A549 (cell line): Measurements from ENCODE around the gene PTPA. TPM values are rescaled to one million over a fixed set of nuclear protein-coding genes. Genes with fewer than 3 reads are reported as not detected.

ENCODE experiments used
- ATAC-seq, 2 experiments: fragments of 200-7000 bp in 1 of 2; fragments of >200 bp in 1 of 2; cut with Nextera tagmentation in 1 of 2; cut with Tn5 transposase in 1 of 2; 3 replicates each; pipeline versions ENCODE4 v1.8.0 to v1.9.1; 2018 to 2020; ENCODE audit warnings: mild to moderate bottlenecking in 1 of 2, moderate library complexity in 1 of 2
- CTCF ChIA-PET: fragments of 300-600 bp; sonication (Branson Sonifier 250); formaldehyde crosslinking; extraction: SDS; loops from one replicate; lab custom pipeline; 2021; ENCODE audit warnings: antibody characterized with exemption, inconsistent platforms; lab: Yijun Ruan, JAX
- POLR2A ChIA-PET: fragments of 350-600 bp; formaldehyde crosslinking; extraction: SDS; loops from one replicate; lab custom pipeline; 2021; ENCODE audit warnings: antibody characterized with exemption, inconsistent platforms; lab: Yijun Ruan, JAX
- DNase-seq, 2 experiments: peaks; one replicate each; pipeline versions ENCODE4 v3.0.0 to v3.0.0-alpha.2; 2011 to 2016; ENCODE audit warnings: low read depth in 1 of 2, low spot score in 1 of 2
- FAIRE-seq: peaks from 2 replicates; lab custom pipeline; 2011; peaks lifted over from hg19 to GRCh38; lab: Jason Lieb, UNC
- H3K27ac ChIP-seq, 2 experiments: fragments of >200 bp; sonication (Bioruptor Twin); formaldehyde crosslinking; 3 replicates each; pipeline ENCODE4 v1.5.1; 2016 to 2017
- H3K4me1 ChIP-seq: fragments of >200 bp; sonication (Bioruptor Twin); formaldehyde crosslinking; 3 replicates; pipeline ENCODE4 v1.6.1; 2016
- H3K4me2 ChIP-seq: fragments of >200 bp; sonication (Bioruptor Twin); formaldehyde crosslinking; 3 replicates; pipeline ENCODE4 v1.6.1; 2016
- H3K4me3 ChIP-seq: fragments of >200 bp; sonication (Bioruptor Twin); formaldehyde crosslinking; 3 replicates; pipeline ENCODE4 v1.5.1; 2016
- H3K9me3 ChIP-seq: fragments of >200 bp; sonication (Bioruptor Twin); formaldehyde crosslinking; 3 replicates; pipeline ENCODE4 v1.6.1; 2016
- BCL3 ChIP-seq: fragments of >200 bp; sonication (Bioruptor Twin); formaldehyde crosslinking; IDR thresholded peaks from 3 replicates; pipeline ENCODE4 v1.6.1; 2016
- CBX2 ChIP-seq: fragments of 200-600 bp; sonication (generic); IDR thresholded peaks from 2 replicates; pipeline ENCODE4 v1.6.1; 2016; ENCODE audit warnings: low read depth, mild to moderate bottlenecking, borderline replicate concordance
- CEBPB ChIP-seq, 2 experiments: fragments of >200 bp in 1 of 2; sonication (Bioruptor Twin) in 1 of 2; formaldehyde crosslinking in 1 of 2; IDR thresholded peaks; 2 replicates each; pipeline ENCODE4 v1.6.1; 2012 to 2016
- CHD2 ChIP-seq: fragments of 150-350 bp; IDR thresholded peaks from 2 replicates; pipeline ENCODE4 v1.6.1; 2014; ENCODE audit warnings: low read length; ENCODE audit not compliant: partially characterized antibody
- CTCF ChIP-seq: fragments of >200 bp; sonication (Bioruptor Twin); formaldehyde crosslinking; IDR thresholded peaks from 3 replicates; pipeline ENCODE4 v1.5.1; 2016
- E2F6 ChIP-seq: IDR thresholded peaks from 2 replicates; pipeline ENCODE4 v1.6.1; 2012; ENCODE audit warnings: low read depth, borderline replicate concordance
- EP300 ChIP-seq, 2 experiments: fragments of >200 bp; sonication (Bioruptor Twin); formaldehyde crosslinking; IDR thresholded peaks; 2 replicates in 1 of 2; 3 replicates in 1 of 2; pipeline ENCODE4 v1.6.1; 2016 to 2017
- FOSB ChIP-seq: fragments of 250-450 bp; sonication (Bioruptor Pico); IDR thresholded peaks from 2 replicates; pipeline ENCODE4 v1.5.0; 2020; ENCODE audit warnings: mild to moderate bottlenecking, moderate library complexity
- FOSL2 ChIP-seq, 2 experiments: fragments of 450-650 bp in 1 of 2; fragments of >200 bp in 1 of 2; sonication (Bioruptor Twin) in 1 of 2; formaldehyde crosslinking; IDR thresholded peaks; 2 replicates each; pipeline versions ENCODE4 v1.5.0 to v1.6.1; 2016 to 2020; ENCODE audit warnings: mild to moderate bottlenecking in 1 of 2, moderate library complexity in 1 of 2
- GATA3 ChIP-seq: IDR thresholded peaks from 2 replicates; pipeline ENCODE4 v1.6.1; 2012; ENCODE audit warnings: borderline replicate concordance
- HDAC2 ChIP-seq: fragments of 200-600 bp; sonication (generic); IDR thresholded peaks from 2 replicates; pipeline ENCODE4 v1.6.1; 2016
- HEYL ChIP-seq: fragments of 250-450 bp; sonication (Bioruptor Pico); IDR thresholded peaks from 2 replicates; pipeline ENCODE4 v1.8.0; 2021; ENCODE audit warnings: mild to moderate bottlenecking, moderate library complexity
- HOXA7 ChIP-seq: fragments of 250-450 bp; sonication (Bioruptor Pico); IDR thresholded peaks from 2 replicates; pipeline ENCODE4 v1.5.0; 2020; ENCODE audit warnings: mild to moderate bottlenecking, moderate library complexity
- HOXB5 ChIP-seq: fragments of 250-450 bp; sonication (Bioruptor Pico); IDR thresholded peaks from 2 replicates; pipeline ENCODE4 v1.5.0; 2020; ENCODE audit warnings: mild to moderate bottlenecking, moderate library complexity
- JUN ChIP-seq, 2 experiments: fragments of >200 bp; sonication (Bioruptor Twin); formaldehyde crosslinking; IDR thresholded peaks; 2 replicates in 1 of 2; 3 replicates in 1 of 2; pipeline ENCODE4 v1.6.1; 2016 to 2017
- MAFK ChIP-seq: fragments of 450-650 bp; IDR thresholded peaks from 2 replicates; pipeline ENCODE4 v1.6.1; 2014; ENCODE audit not compliant: partially characterized antibody
- MAX ChIP-seq: IDR thresholded peaks from 2 replicates; pipeline ENCODE4 v1.6.1; 2012
- MAZ ChIP-seq: fragments of 150-350 bp; IDR thresholded peaks from 2 replicates; pipeline ENCODE4 v1.6.1; 2014; ENCODE audit warnings: antibody characterized with exemption, low read depth, low read length, borderline replicate concordance
- MYC ChIP-seq: IDR thresholded peaks from 2 replicates; pipeline ENCODE4 v1.6.1; 2012; ENCODE audit warnings: mild to moderate bottlenecking, inconsistent platforms, low read length, improper control_type of control experiment, borderline replicate concordance
- NPAS2 ChIP-seq: fragments of 250-450 bp; sonication (Bioruptor Pico); IDR thresholded peaks from 2 replicates; pipeline ENCODE4 v1.8.0; 2022; ENCODE audit warnings: mild to moderate bottlenecking, moderate library complexity, borderline replicate concordance
- PBX3 ChIP-seq: IDR thresholded peaks from 2 replicates; pipeline ENCODE4 v1.6.1; 2012
- POLR2AphosphoS2 ChIP-seq: conservative IDR thresholded peaks from 2 replicates; pipeline ENCODE4 v1.6.1; 2012; ENCODE audit warnings: low read length, improper control_type of control experiment, inconsistent platforms
- RAD21 ChIP-seq, 2 experiments: fragments of >200 bp in 1 of 2; sonication (Bioruptor Twin) in 1 of 2; formaldehyde crosslinking in 1 of 2; IDR thresholded peaks in 1 of 2; conservative IDR thresholded peaks in 1 of 2; 2 replicates in 1 of 2; 3 replicates in 1 of 2; pipeline ENCODE4 v1.6.1; 2012 to 2018; ENCODE audit warnings: inconsistent platforms in 1 of 2
- RARB ChIP-seq: fragments of 250-450 bp; sonication (Bioruptor Pico); IDR thresholded peaks from 2 replicates; pipeline ENCODE4 v1.8.0; 2021; ENCODE audit warnings: mild to moderate bottlenecking, moderate library complexity
- RFX5 ChIP-seq: fragments of 450-650 bp; IDR thresholded peaks from 2 replicates; pipeline ENCODE4 v1.7.1; 2014; ENCODE audit warnings: antibody characterized with exemption, mild to moderate bottlenecking, moderate library complexity
- RNF2 ChIP-seq: fragments of 200-600 bp; sonication (generic); IDR thresholded peaks from 2 replicates; pipeline ENCODE4 v1.6.1; 2016; ENCODE audit warnings: low read depth, mild to moderate bottlenecking, antibody characterized with exemption, moderate library complexity, borderline replicate concordance
- SMC3 ChIP-seq: fragments of >200 bp; sonication (Bioruptor Twin); formaldehyde crosslinking; IDR thresholded peaks from 3 replicates; pipeline ENCODE4 v1.6.1; 2018; ENCODE audit warnings: inconsistent platforms
- ZSCAN20 ChIP-seq: fragments of 250-450 bp; sonication (Bioruptor Pico); IDR thresholded peaks from 2 replicates; pipeline ENCODE4 v1.8.0; 2022; ENCODE audit warnings: mild to moderate bottlenecking, moderate library complexity
- WGBS: methylation state at CpG from one replicate; pipeline ENCODE4 v1.1.6; 2017; ENCODE audit errors: missing lambda C conversion rate; 5-methylcytosine and 5-hydroxymethylcytosine counted together
- polyA plus RNA-seq, 4 experiments: library from polyadenylated mRNA; depleted of rRNA in 3 of 4; stranded (reverse); fragments of >200 nt; fragmentation: RNase III in 1 of 4; extraction: RNeasy Plus Mini Kit Qiagen cat#74134 plus additional on column Dnase treatment in 1 of 4; gene quantifications; 2 replicates in 3 of 4; 3 replicates in 1 of 4; pipeline ENCODE4 v1.2.3, GENCODE V29; 2011 to 2017
- TF ChIP-seq, protein P1 (sequence below): fragments of 250-450 bp; sonication (Bioruptor Pico); IDR thresholded peaks from 2 replicates; pipeline ENCODE4 v1.5.0; 2021; ENCODE audit warnings: mild to moderate bottlenecking, moderate library complexity, borderline replicate concordance
- TF ChIP-seq, protein P2 (sequence below): fragments of 150-350 bp; IDR thresholded peaks from 2 replicates; pipeline ENCODE4 v1.6.1; 2014; ENCODE audit warnings: low read depth, mild to moderate bottlenecking, low read length

The PTPA gene
- polyA plus RNA-seq, 2 of the 4 experiments (the other 2 are of a cell fraction) = 140 to 161 TPM

DNA sequence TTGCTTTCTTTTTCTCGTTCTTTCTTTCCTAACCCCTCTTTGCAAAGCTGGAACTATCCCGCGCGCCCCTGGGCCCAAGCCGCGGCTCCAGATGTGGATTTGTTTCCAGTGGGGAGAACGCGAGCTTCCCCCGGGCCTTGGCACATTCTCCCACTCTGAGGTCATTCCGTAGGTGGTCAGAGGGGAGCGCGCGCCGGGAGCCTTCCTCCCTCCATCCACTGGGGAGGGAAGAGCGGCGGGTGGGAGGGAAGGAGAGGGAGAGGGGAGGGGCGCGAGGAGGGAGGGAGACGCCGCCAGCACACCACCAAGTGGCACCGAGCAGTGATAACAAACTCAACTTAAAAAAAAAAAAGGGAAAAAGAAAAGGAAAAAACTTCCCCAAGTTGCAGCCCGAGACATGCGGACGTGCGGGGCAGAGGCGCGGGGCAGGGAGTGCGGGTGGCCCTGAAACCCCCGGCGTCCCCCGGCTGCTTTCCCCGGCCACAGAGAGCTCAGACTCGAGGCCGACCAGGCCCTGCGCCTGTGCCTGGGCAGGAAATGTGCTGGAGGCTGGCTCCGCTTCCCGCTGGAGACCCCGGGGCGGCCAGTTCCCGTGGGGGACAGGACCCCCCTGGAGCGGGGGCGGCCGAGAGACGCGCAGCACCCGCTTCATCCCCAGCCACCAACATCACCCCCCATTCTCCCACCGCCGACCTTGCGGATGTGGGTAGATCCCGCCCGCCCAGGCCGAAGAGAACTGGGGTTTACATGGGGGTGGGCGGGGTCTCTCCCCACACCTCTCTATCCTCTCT, 63.7 kb downstream of the PTPA start:
- DNase-seq = peak; percentile 85 to 92
- H3K9me3 ChIP-seq = no peaks in the 10 kb centered on the region
- ATAC-seq = peak; percentile 30 to 57
- peak overlapping the region; percentile 99 for H3K27ac ChIP-seq
- CTCF ChIA-PET = interaction anchor here (0.6 to 38.0 kb wide), 55 partner anchors 9 to 630 kb away, joined by 3 to 1029 read pairs (median 5); partner anchors contain the start of genes C9orf50 and NTMT1
- H3K4me2 ChIP-seq = peak overlapping the region; percentile 96
- no peak for FAIRE-seq
- peak overlapping the region; percentile 87 for H3K4me3 ChIP-seq
- POLR2A ChIA-PET = interaction anchor here (0.6 to 7.3 kb wide), 27 partner anchors 8 to 963 kb away, joined by 3 to 171 read pairs (median 5); partner anchors contain the start of genes MIGA2 and NTMT1
- WGBS = under 1% methylated on average over 35 of the region's 53 CpGs
- peaks cover 49% of the 10 kb centered on the region for H3K4me1 ChIP-seq
- TF ChIP-seq HOXA7 (CRISPR knock-in tag) = 0 out of 2 replicates have a peak, but pooled peaks have one; percentile 25
- TF ChIP-seq EP300 (IDR thresholded peaks at IDR 0.05) = no peak
- peak; percentile 23; the same call in 1 of the 3 replicates for TF ChIP-seq CTCF
- no peak for TF ChIP-seq MAFK
- no peak for TF ChIP-seq NPAS2 (CRISPR knock-in tag)
- TF ChIP-seq ZSCAN20 (CRISPR knock-in tag) = no peak
- TF ChIP-seq POLR2AphosphoS2 = no peak
- no peak for TF ChIP-seq HOXB5 (CRISPR knock-in tag)
- TF ChIP-seq RARB (CRISPR knock-in tag) = peak; percentile 13; the same call in 1 of the 2 replicates
- no peak for TF ChIP-seq HDAC2
- peak; percentile 18 to 78; a peak in 3 of 5 replicates for TF ChIP-seq JUN (IDR thresholded peaks at IDR 0.05)
- peak; percentile 25 for TF ChIP-seq CHD2
- TF ChIP-seq, protein P1, sequence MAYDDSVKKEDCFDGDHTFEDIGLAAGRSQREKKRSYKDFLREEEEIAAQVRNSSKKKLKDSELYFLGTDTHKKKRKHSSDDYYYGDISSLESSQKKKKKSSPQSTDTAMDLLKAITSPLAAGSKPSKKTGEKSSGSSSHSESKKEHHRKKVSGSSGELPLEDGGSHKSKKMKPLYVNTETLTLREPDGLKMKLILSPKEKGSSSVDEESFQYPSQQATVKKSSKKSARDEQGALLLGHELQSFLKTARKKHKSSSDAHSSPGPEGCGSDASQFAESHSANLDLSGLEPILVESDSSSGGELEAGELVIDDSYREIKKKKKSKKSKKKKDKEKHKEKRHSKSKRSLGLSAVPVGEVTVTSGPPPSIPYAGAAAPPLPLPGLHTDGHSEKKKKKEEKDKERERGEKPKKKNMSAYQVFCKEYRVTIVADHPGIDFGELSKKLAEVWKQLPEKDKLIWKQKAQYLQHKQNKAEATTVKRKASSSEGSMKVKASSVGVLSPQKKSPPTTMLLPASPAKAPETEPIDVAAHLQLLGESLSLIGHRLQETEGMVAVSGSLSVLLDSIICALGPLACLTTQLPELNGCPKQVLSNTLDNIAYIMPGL (CRISPR knock-in tag) = no peak
- TF ChIP-seq, protein P2, sequence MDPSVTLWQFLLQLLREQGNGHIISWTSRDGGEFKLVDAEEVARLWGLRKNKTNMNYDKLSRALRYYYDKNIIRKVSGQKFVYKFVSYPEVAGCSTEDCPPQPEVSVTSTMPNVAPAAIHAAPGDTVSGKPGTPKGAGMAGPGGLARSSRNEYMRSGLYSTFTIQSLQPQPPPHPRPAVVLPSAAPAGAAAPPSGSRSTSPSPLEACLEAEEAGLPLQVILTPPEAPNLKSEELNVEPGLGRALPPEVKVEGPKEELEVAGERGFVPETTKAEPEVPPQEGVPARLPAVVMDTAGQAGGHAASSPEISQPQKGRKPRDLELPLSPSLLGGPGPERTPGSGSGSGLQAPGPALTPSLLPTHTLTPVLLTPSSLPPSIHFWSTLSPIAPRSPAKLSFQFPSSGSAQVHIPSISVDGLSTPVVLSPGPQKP = no peak
- TF ChIP-seq FOSL2 (IDR thresholded peaks at IDR 0.05) = no peak
- peak; percentile 19; the same call in 1 of the 2 replicates for TF ChIP-seq FOSL2 (CRISPR knock-in tag; IDR thresholded peaks at IDR 0.05)
- peak; percentile 13 for TF ChIP-seq MAX
- 0 out of 3 replicates have a peak, but pooled peaks have one; percentile 4 for TF ChIP-seq SMC3
- peak; percentile 41; the same call in 1 of the 2 replicates for TF ChIP-seq MYC
- TF ChIP-seq RFX5 = no peak
- 0 out of 2 replicates have a peak, but pooled peaks have one; percentile 36 for TF ChIP-seq E2F6
- TF ChIP-seq RNF2 = no peak
- TF ChIP-seq FOSB (CRISPR knock-in tag) = 0 out of 2 replicates have a peak, but pooled peaks have one; percentile 18
- peak; percentile 90; the same call in 1 of the 2 replicates for TF ChIP-seq MAZ
- no peak for TF ChIP-seq HEYL (CRISPR knock-in tag)
- TF ChIP-seq BCL3 = peak; percentile 11
- TF ChIP-seq GATA3 = peak; percentile 41; the same call in 1 of the 2 replicates
- no peak for TF ChIP-seq CBX2
- TF ChIP-seq PBX3 = peak; percentile 88
- no peak for TF ChIP-seq CEBPB (IDR thresholded peaks at IDR 0.05)
- TF ChIP-seq RAD21 (conservative IDR thresholded peaks at IDR 0.05 in 1 of 2, IDR thresholded peaks at IDR 0.05 in 1 of 2) = peak in 1 of 2 experiments; percentile 37; a peak in 2 of 5 replicates
